ENCODE data around the gene SH3BP5. TPM values are rescaled to one million over a fixed set of nuclear protein-coding genes. Genes with fewer than 3 reads are reported as not detected.

The SH3BP5 gene
- total RNA-seq, 2 donors from 2014 or later: 2.6 to 18.9 TPM

DNA sequence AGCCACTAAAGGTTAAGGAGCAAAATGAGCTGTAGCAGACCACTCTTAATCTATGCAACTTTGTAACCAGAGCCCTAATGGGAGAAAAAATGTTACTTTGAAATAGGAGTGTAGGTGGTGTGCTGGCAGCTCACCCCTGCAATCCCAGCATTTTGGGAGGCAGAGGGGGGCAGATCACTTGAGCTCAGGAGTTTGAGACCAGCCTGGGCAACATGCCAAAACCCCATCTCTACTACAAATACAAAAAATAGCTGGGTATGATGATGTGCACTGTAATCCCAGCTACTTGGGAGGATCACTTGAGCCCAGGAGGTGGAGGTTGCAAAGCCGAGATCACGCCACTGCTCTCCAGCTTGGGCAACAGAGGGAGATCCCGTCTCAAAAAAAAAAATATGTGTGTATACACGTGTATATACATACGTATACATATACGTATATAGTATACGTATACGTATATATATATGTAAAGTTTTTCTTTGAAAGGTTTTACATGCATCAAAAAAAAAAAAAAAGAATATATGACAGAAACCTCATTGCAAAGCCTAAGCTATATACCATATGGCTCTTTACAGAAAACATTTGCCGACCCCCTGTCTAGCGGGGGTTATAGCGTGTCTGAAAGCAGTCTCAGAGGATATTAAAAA lies 110.7 kb downstream of the SH3BP5 start:
- peaks cover 5 to 28% of the 10 kb centered on the region in 2 donors for H3K36me3 Mint-ChIP-seq
- no peak for ATAC-seq
- H3K9me3 Mint-ChIP-seq: no peaks in the 10 kb centered on the region
- DNase-seq (ENCODE audit: low spot score in 2 of 2): no peak
- H3K27ac Mint-ChIP-seq: no peak overlapping the region

DNA sequence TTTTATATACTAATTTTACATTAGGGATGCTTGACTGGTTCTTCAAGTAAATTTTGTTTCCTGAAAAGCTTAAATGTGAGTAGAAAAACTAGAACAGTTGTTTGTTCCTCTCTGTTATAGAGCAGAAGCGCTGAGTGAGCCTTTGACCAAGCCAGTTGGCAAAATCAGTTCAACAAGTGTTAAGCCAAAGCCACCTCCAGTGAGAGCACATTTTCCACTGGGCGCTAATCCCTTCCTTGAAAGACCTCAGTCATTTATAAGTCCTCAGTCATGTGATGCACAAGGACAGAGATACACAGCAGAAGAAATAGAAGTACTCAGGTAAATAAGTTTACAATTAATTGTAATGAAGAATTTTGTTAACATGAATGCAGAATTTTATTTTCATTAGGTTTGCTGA lies 111.7 kb downstream of the SH3BP5 start:
- H3K36me3 Mint-ChIP-seq: peaks cover 5 to 28% of the 10 kb centered on the region in 2 donors
- DNase-seq (ENCODE audit: low spot score in 2 of 2) (no peak), ATAC-seq (no peak)
- H3K27ac Mint-ChIP-seq: no peak overlapping the region
- no peaks in the 10 kb centered on the region for H3K9me3 Mint-ChIP-seq

- ATAC-seq (no peak), DNase-seq (ENCODE audit: low spot score in 2 of 2) (no peak)
- Mint-ChIP-seq H3K9me3 (no peaks in the 10 kb centered on the region), H3K36me3 (peaks cover 5 to 28% of the 10 kb centered on the region in 2 donors), H3K27ac (no peak overlapping the region)
Measured at GRCh38 chr3:15220056-15220455, 112.3 kb downstream of the SH3BP5 start.

- Mint-ChIP-seq H3K27ac (no peak overlapping the region), H3K36me3 (peaks cover 5 to 28% of the 10 kb centered on the region in 2 donors), H3K9me3 (no peaks in the 10 kb centered on the region)
- no peak for DNase-seq (ENCODE audit: low spot score in 2 of 2)
- ATAC-seq: no peak
Measured at GRCh38 chr3:15218689-15219088, 113.7 kb downstream of the SH3BP5 start.

- H3K36me3 Mint-ChIP-seq: peaks cover 11 to 34% of the 10 kb centered on the region in 2 donors
- ATAC-seq (no peak), DNase-seq (ENCODE audit: low spot score in 2 of 2) (no peak)
- no peak overlapping the region for H3K27ac Mint-ChIP-seq
- H3K9me3 Mint-ChIP-seq: no peaks in the 10 kb centered on the region
Measured at GRCh38 chr3:15217841-15218267, 114.5 kb downstream of the SH3BP5 start.

- Mint-ChIP-seq H3K36me3 (peaks cover 11 to 37% of the 10 kb centered on the region in 2 donors), H3K9me3 (no peaks in the 10 kb centered on the region), H3K27ac (no peak overlapping the region)
- no peak for DNase-seq (ENCODE audit: low spot score in 2 of 2)
- no peak for ATAC-seq
Measured at GRCh38 chr3:15217011-15217671, 115.2 kb downstream of the SH3BP5 start.

GRCh38 chr3:15216501-15216900 lies 115.9 kb downstream of the SH3BP5 start:
- no peak overlapping the region for H3K27ac Mint-ChIP-seq
- DNase-seq (ENCODE audit: low spot score in 2 of 2): no peak
- H3K9me3 Mint-ChIP-seq: no peaks in the 10 kb centered on the region
- H3K36me3 Mint-ChIP-seq: peaks cover 11 to 38% of the 10 kb centered on the region in 2 donors
- ATAC-seq: no peak

DNA sequence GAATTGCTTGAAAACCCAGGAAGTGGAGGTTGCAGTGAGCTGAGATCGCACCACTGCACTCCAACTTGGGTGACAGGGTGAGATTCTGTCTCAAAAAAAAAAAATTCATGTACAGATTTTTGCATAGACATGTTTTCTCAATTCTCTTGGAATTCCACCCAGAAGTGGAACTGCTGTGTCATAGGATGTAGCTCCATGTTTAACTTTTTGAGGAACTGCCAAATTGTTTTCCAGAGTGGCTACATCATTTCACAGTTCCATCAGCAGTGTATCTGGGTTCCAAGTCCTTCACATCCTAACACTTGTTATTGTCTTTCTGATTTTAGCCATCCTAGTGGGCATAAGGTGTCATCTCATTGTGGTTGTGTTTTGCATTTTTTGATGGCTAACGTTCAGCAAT lies 116.4 kb downstream of the SH3BP5 start:
- Mint-ChIP-seq H3K27ac (no peak overlapping the region), H3K36me3 (peaks cover 11 to 38% of the 10 kb centered on the region in 2 donors), H3K9me3 (no peaks in the 10 kb centered on the region)
- DNase-seq (ENCODE audit: low spot score in 2 of 2): no peak
- no peak for ATAC-seq

DNA sequence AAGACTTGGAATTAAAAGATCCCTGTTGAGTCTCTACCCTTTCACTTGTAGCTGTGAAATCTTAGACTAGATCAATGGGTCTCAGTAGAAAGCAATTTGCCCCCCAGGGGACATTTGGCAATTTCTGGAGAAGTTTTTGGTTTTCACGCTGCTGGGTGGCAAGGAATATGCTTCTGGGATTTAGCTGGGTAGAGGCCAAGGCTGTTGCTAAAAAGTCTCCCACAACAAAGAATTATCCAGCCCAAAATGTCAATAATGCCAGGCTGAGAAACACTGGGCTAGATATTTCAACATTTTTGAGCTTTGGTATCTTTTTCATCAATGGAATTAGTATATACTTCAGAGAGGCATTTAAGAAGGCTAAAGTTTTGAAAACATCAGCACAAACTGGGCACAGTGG lies 117.6 kb downstream of the SH3BP5 start:
- Mint-ChIP-seq H3K9me3 (no peaks in the 10 kb centered on the region), H3K27ac (peak overlapping the region in 1 of 2 donors; percentile 5), H3K36me3 (peaks cover 6 to 27% of the 10 kb centered on the region in 2 donors)
- ATAC-seq (no peak), DNase-seq (ENCODE audit: low spot score in 2 of 2) (no peak)

DNA sequence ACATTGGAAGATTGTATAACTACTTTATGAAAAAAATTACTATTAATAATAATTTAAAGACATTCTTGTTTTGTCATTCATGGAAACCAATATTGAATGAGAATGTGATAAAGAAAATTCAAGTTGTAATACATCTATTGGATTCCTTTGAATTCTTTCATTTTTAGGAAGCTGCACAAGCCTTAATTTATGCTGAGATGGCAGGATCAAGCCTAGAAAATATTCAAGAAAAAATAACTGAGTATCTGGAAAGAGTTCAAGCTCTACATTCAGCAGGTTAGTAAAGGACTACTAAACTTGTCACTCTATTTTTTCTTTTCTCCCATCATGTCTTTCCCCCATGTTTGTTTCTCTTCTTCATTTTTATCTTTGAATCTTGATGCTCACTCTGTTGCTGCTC lies 120.4 kb downstream of the SH3BP5 start:
- Mint-ChIP-seq H3K27ac (no peak overlapping the region), H3K36me3 (peaks cover 8 to 12% of the 10 kb centered on the region in 2 donors), H3K9me3 (no peaks in the 10 kb centered on the region)
- DNase-seq (ENCODE audit: low spot score in 2 of 2) (no peak), ATAC-seq (no peak)

DNA sequence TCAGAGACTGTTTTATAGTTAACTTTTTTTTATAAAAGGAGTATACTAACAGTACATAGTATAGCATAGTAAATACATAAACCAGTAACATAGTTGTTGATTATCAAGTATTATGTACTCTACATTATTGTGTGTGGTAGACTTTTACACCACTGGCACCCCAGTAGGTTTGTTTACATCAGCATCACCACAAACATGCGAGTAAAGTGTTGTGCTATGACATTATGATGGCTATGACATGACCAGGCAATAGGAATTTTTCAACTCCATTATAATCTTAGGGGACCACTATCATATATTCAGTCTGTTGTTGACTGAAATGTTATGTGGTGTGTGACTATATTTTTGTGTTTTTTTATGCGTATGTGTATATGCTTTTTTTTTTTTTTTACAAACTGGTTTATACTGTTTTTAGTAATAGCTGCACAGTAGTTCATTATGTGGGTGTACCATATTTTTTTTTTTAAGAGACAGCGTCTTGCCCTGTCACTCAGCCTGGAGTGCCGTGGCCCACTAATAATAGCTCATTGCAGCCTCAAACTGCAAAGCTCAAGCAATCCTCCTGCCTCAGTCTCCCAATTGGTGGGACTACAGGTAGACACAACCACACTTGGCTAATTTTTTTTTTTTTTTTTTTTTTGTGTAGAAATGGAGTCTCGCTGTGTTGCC lies 124.4 kb downstream of the SH3BP5 start:
- H3K27ac Mint-ChIP-seq: peak overlapping the region in 1 of 2 donors; percentile 15

DNA sequence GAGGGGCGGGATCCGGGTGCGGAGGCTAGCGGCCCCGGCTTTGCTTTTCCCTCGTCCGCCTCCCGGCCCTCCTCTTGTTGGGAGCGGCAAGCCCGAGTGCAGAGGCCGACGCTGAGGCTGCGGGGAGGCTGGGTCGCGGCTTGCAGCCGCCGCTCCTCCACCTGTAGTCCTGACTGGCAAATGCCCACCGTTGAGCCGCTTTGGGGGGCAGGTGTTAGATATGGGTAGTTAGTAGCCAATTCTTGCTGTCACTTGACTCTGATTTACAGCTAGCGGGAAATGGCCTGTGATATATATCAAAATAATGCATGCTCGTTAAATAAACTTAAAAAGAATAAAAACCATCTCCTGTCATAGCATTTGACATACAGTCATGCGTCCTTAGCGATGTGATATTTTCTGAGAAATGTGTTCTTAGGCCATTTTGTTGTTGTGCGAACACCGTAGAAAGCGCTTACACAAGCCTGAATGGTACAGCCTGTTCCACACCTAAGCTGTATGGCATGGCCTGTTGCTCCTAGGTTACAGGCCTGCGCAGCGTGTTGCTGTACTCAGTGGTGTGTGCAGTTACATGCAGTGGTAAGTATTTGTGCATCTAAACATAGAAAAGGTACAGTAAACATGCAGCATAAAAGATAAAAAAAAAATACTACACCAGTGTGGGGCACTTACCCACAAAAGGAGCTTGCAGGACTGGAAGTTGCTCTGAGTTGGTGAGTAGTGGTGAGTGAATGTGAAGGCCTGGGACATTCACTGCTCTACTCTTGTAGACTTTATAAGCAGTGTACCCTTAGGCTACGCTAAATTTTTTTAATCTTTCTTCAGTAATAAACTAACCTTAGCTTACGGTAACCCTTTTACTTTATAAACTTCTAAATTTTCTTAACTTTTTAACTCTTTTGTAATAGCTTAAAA lies 125.5 kb downstream of the SH3BP5 start:
- Mint-ChIP-seq H3K27ac (peak overlapping the region; percentile 87 to 93), H3K36me3 (peaks cover 6% of the 10 kb centered on the region in 2 donors), H3K9me3 (no peaks in the 10 kb centered on the region)
- DNase-seq (ENCODE audit: low spot score in 2 of 2): peak; percentile 25 to 58
- ATAC-seq: peak; percentile 11 to 27

More for the DNA sequence above, 124.4 kb downstream of the SH3BP5 start:
- no peak for DNase-seq (ENCODE audit: low spot score in 2 of 2)
- ATAC-seq: no peak
- Mint-ChIP-seq H3K9me3 (no peaks in the 10 kb centered on the region), H3K36me3 (peaks cover 6 to 11% of the 10 kb centered on the region in 2 donors)

GRCh38 chr3:15205934-15206661 lies 126.3 kb downstream of the SH3BP5 start, which contains the start of gene CAPN7:
Gene CAPN7 (plus strand): TSS chr3:15206246. CDS start chr3:15206496, 250 bp downstream.
- H3K36me3 Mint-ChIP-seq: peaks cover 6% of the 10 kb centered on the region in 2 donors
- peak within 1 kb of the TSS; percentile 87 to 93 for H3K27ac Mint-ChIP-seq
- DNase-seq (ENCODE audit: low spot score in 2 of 2) (peak; percentile 96 to 98), ATAC-seq (peak; percentile 90 to 91)
- no peaks in the 10 kb centered on the region for H3K9me3 Mint-ChIP-seq

- Mint-ChIP-seq H3K36me3 (peaks cover 6% of the 10 kb centered on the region in 2 donors), H3K27ac (peak overlapping the region; percentile 66 to 87), H3K9me3 (no peaks in the 10 kb centered on the region)
- DNase-seq (ENCODE audit: low spot score in 2 of 2) (no peak), ATAC-seq (no peak)
Measured at GRCh38 chr3:15205482-15205933, 126.9 kb downstream of the SH3BP5 start.

All from activated naive CD4-positive, alpha-beta T cell treated with anti-CD3 and anti-CD28 coated beads, Interleukin-2, amount 50 U/mL, for 72 hours (primary cell).